Astrocyte (in vitro differentiated cells and primary cell): ENCODE measurements around the gene DAG1. TPM values are rescaled to one million over a fixed set of nuclear protein-coding genes. Genes with fewer than 3 reads are reported as not detected.
A peak's percentile ranks its signal among the peaks of the same experiment; 100 is the strongest.

Source experiments
- DNase-seq: peaks from one replicate; pipeline ENCODE4 v3.0.0-alpha.2; 2010; ENCODE audit warnings: low read depth
- FAIRE-seq: peaks from 2 replicates; lab custom pipeline; 2011; peaks lifted over from hg19 to GRCh38; lab: Jason Lieb, UNC
- H2AFZ ChIP-seq: 2 replicates; pipeline ENCODE4 v1.6.0; 2012; ENCODE audit warnings: low read depth, low read length, inconsistent platforms
- H3K27ac ChIP-seq: 2 replicates; pipeline ENCODE4 v1.5.1; 2011; ENCODE audit warnings: low read depth, low read length, inconsistent platforms
- H3K27me3 ChIP-seq: 2 replicates; pipeline ENCODE4 v1.6.0; 2011; ENCODE audit warnings: low read length, inconsistent platforms; ENCODE audit not compliant: insufficient read depth
- H3K36me3 ChIP-seq: 2 replicates; pipeline ENCODE4 v1.5.1; 2011; ENCODE audit warnings: low read length, inconsistent platforms; ENCODE audit not compliant: insufficient read depth
- H3K4me1 ChIP-seq: 2 replicates; pipeline ENCODE4 v1.5.1; 2011; ENCODE audit warnings: low read length, inconsistent platforms; ENCODE audit not compliant: insufficient read depth
- H3K4me2 ChIP-seq: 2 replicates; pipeline ENCODE4 v1.6.0; 2012; ENCODE audit warnings: low read length, inconsistent platforms
- H3K4me3 ChIP-seq: 2 replicates; pipeline ENCODE4 v1.5.1; 2011; ENCODE audit warnings: low read depth, mild to moderate bottlenecking, low read length, inconsistent platforms; ENCODE audit not compliant: insufficient read depth
- H3K79me2 ChIP-seq: 2 replicates; pipeline ENCODE4 v1.6.0; 2012; ENCODE audit warnings: mild to moderate bottlenecking, low read length, inconsistent platforms; ENCODE audit not compliant: insufficient read depth
- H3K9ac ChIP-seq: 2 replicates; pipeline ENCODE4 v1.6.0; 2012; ENCODE audit warnings: mild to moderate bottlenecking, low read length, inconsistent platforms
- H3K9me3 ChIP-seq: 2 replicates; pipeline ENCODE4 v1.5.1; 2012; ENCODE audit warnings: low read depth, mild to moderate bottlenecking, low read length, inconsistent platforms; ENCODE audit not compliant: insufficient read depth
- H4K20me1 ChIP-seq: 2 replicates; pipeline ENCODE4 v1.6.0; 2012; ENCODE audit warnings: low read length, inconsistent platforms; ENCODE audit not compliant: insufficient read depth
- H3K27ac Mint-ChIP-seq: one replicate; pipeline ENCODE4 v1.8.0; 2021; ENCODE audit warnings: mild to moderate bottlenecking, mixed read lengths; ENCODE audit not compliant: unreplicated experiment
- H3K27me3 Mint-ChIP-seq: one replicate; pipeline ENCODE4 v1.8.0; 2021; ENCODE audit warnings: low read depth, mixed read lengths; ENCODE audit not compliant: unreplicated experiment
- H3K36me3 Mint-ChIP-seq: one replicate; pipeline ENCODE4 v1.8.0; 2021; ENCODE audit warnings: low read depth, mixed read lengths; ENCODE audit not compliant: unreplicated experiment
- H3K4me1 Mint-ChIP-seq: one replicate; pipeline ENCODE4 v1.8.0; 2021; ENCODE audit warnings: low read depth, mixed read lengths; ENCODE audit not compliant: unreplicated experiment
- H3K4me3 Mint-ChIP-seq: one replicate; pipeline ENCODE4 v1.8.0; 2021; ENCODE audit warnings: mild to moderate bottlenecking, moderate library complexity, mixed read lengths; ENCODE audit not compliant: unreplicated experiment
- H3K9me3 Mint-ChIP-seq: one replicate; pipeline ENCODE4 v1.8.0; 2021; ENCODE audit warnings: mild to moderate bottlenecking, mixed read lengths; ENCODE audit not compliant: unreplicated experiment
- CTCF ChIP-seq: IDR thresholded peaks from 2 replicates; pipeline ENCODE4 v1.5.1; 2011; ENCODE audit warnings: low read depth, mild to moderate bottlenecking, inconsistent platforms, low read length, moderate library complexity; ENCODE audit not compliant: insufficient read depth
- EZH2 ChIP-seq: IDR thresholded peaks from 2 replicates; pipeline ENCODE4 v1.6.1; 2012; ENCODE audit warnings: mild to moderate bottlenecking, low read length, inconsistent platforms; ENCODE audit not compliant: insufficient read depth
- total RNA-seq: library from RNA; stranded (reverse); gene quantifications from 2 replicates; pipeline ENCODE4 v1.2.1, GENCODE V29; 2021

Gene DAG1
- total RNA-seq, 1 donor from 2014 or later: 84.3 TPM

- Histone ChIP-seq H3K4me1 (peaks cover 12% of the 10 kb centered on the region), H3K36me3 (no peaks in the 10 kb centered on the region), H2AFZ (no peak overlapping the region), H3K27me3 (peaks cover 22% of the 10 kb centered on the region), H3K4me2 (peak overlapping the region; percentile 99), H3K4me3 (peak overlapping the region; percentile 53), H3K9me3 (no peaks in the 10 kb centered on the region), H3K79me2 (no peaks in the 10 kb centered on the region), H3K27ac (no peak overlapping the region), H4K20me1 (peaks cover 4% of the 10 kb centered on the region), H3K9ac (no peak overlapping the region)
- peak overlapping the region; percentile 14 for H3K27ac Mint-ChIP-seq
- H3K9me3 Mint-ChIP-seq: peaks cover 3% of the 10 kb centered on the region
- no peaks in the 10 kb centered on the region for H3K4me1 Mint-ChIP-seq
- H3K4me3 Mint-ChIP-seq: peak overlapping the region; percentile 76
- no peak for FAIRE-seq
- TF ChIP-seq CTCF: no peak
- TF ChIP-seq EZH2: no peak
- H3K27me3 Mint-ChIP-seq: peaks cover 33% of the 10 kb centered on the region
- H3K36me3 Mint-ChIP-seq: no peaks in the 10 kb centered on the region
- DNase-seq: no peak
These were observed 84.7 kb downstream of the DAG1 start for GRCh38 chr3:49554633-49555265.

DNA sequence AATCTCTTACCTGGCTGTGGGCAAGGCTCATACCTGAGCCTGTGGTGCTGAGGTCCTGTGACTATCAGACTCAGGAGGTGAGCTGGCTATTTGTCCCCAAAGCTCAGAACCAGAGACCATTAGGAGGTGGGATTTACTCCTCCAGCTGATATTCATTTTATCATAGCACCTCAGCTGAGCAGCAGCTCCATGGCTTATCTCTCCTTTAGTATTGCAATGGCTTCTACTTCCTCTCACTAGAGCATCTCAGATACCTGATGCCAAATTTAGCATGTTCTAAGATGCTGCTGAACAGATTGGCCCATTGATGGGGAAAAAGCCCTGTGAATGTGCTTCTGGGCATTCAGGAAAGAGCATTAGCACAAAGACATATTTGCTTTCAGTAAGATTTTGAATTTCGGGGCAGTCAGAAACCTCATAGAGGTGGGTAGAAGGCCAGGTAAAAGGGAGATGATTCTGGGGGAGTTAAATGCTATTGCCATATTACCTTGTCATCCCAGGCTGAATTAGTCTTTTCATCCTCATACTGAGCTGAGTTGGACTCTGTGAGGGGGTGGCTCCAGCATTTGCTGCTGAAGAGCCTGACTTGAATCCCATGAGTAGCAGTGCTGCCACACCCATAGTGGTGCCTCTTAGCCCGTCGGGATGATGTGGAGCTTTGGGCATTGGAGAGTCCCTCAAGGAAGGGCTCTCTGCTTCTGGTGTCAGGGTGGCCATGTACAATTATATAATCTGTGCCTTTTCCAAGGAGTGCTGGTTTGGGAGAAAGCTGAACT lies 86.6 kb downstream of the DAG1 start:
- Histone ChIP-seq H3K79me2 (no peaks in the 10 kb centered on the region), H4K20me1 (peaks cover 4% of the 10 kb centered on the region), H3K27me3 (peaks cover 29% of the 10 kb centered on the region), H3K36me3 (no peaks in the 10 kb centered on the region), H3K4me3 (no peak overlapping the region), H3K4me2 (no peak overlapping the region), H3K9ac (no peak overlapping the region), H3K9me3 (no peaks in the 10 kb centered on the region), H3K4me1 (peaks cover 12% of the 10 kb centered on the region), H3K27ac (no peak overlapping the region), H2AFZ (no peak overlapping the region)
- DNase-seq (no peak), FAIRE-seq (no peak)
- H3K4me1 Mint-ChIP-seq: no peaks in the 10 kb centered on the region
- H3K36me3 Mint-ChIP-seq: no peaks in the 10 kb centered on the region
- H3K4me3 Mint-ChIP-seq: no peak overlapping the region
- peaks cover 24% of the 10 kb centered on the region for H3K27me3 Mint-ChIP-seq
- H3K9me3 Mint-ChIP-seq: peaks cover 5% of the 10 kb centered on the region
- no peak overlapping the region for H3K27ac Mint-ChIP-seq
- TF ChIP-seq CTCF: no peak
- TF ChIP-seq EZH2: no peak
